Kidney epithelial cell (primary cell): ENCODE results near the gene GDF2. TPM values are rescaled to one million over a fixed set of nuclear protein-coding genes. Genes with fewer than 3 reads are reported as not detected.
A peak's percentile ranks its signal among the peaks of the same experiment; 100 is the strongest.

Experiments
- DNase-seq: peaks from one replicate; pipeline ENCODE4 v3.0.0-alpha.2; 2010; ENCODE audit warnings: low read depth
- H3K27me3 ChIP-seq: 2 replicates; pipeline ENCODE4 v1.6.0; 2011; ENCODE audit warnings: low read length; ENCODE audit not compliant: control insufficient read depth, insufficient read depth
- H3K36me3 ChIP-seq: 2 replicates; pipeline ENCODE4 v1.5.1; 2011; ENCODE audit warnings: low read length; ENCODE audit not compliant: control insufficient read depth, insufficient read depth
- H3K4me3 ChIP-seq: 2 replicates; pipeline ENCODE4 v1.5.1; 2011; ENCODE audit warnings: low read depth, mild to moderate bottlenecking, control low read depth, low read length
- total RNA-seq: library from RNA; depleted of rRNA; stranded (reverse); fragments of >200 nt; gene quantifications from 2 replicates; pipeline ENCODE4 v1.2.3, GENCODE V29; 2015
- TF ChIP-seq, protein P1 (sequence below): IDR thresholded peaks from 2 replicates; pipeline ENCODE4 v1.5.1; 2011; ENCODE audit warnings: mild to moderate bottlenecking, moderate library complexity, low read length, control low read depth, inconsistent platforms; ENCODE audit not compliant: insufficient read depth, poor library complexity, severe bottlenecking

The GDF2 gene
- total RNA-seq, 1 donor from 2014 or later: not detected

DNA sequence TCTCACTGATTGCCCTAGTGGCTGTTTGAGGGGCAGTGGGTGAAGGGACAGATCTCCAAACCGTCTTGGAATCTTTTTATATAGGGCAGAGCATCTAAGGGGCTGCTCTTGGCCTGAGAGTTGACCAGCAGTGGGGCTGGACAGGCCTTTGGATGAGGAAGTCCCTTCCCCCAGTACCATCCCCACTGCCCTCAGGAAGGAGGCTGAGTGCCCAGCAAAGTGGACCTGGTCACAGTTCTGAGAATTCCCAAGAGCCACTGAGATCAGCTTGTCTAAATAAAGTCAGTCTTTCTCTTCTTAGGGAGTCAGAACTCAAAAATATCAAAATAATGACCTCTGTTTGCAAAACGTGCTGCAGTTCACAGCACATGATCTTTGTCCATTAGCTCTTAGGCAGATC, 16.7 kb upstream of the GDF2 start:
- peaks cover 32% of the 10 kb centered on the region for H3K27me3 ChIP-seq
- TF ChIP-seq, protein P1, sequence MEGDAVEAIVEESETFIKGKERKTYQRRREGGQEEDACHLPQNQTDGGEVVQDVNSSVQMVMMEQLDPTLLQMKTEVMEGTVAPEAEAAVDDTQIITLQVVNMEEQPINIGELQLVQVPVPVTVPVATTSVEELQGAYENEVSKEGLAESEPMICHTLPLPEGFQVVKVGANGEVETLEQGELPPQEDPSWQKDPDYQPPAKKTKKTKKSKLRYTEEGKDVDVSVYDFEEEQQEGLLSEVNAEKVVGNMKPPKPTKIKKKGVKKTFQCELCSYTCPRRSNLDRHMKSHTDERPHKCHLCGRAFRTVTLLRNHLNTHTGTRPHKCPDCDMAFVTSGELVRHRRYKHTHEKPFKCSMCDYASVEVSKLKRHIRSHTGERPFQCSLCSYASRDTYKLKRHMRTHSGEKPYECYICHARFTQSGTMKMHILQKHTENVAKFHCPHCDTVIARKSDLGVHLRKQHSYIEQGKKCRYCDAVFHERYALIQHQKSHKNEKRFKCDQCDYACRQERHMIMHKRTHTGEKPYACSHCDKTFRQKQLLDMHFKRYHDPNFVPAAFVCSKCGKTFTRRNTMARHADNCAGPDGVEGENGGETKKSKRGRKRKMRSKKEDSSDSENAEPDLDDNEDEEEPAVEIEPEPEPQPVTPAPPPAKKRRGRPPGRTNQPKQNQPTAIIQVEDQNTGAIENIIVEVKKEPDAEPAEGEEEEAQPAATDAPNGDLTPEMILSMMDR: no peak
- no peak for DNase-seq
- no peak overlapping the region for H3K4me3 ChIP-seq
- no peaks in the 10 kb centered on the region for H3K36me3 ChIP-seq

DNA sequence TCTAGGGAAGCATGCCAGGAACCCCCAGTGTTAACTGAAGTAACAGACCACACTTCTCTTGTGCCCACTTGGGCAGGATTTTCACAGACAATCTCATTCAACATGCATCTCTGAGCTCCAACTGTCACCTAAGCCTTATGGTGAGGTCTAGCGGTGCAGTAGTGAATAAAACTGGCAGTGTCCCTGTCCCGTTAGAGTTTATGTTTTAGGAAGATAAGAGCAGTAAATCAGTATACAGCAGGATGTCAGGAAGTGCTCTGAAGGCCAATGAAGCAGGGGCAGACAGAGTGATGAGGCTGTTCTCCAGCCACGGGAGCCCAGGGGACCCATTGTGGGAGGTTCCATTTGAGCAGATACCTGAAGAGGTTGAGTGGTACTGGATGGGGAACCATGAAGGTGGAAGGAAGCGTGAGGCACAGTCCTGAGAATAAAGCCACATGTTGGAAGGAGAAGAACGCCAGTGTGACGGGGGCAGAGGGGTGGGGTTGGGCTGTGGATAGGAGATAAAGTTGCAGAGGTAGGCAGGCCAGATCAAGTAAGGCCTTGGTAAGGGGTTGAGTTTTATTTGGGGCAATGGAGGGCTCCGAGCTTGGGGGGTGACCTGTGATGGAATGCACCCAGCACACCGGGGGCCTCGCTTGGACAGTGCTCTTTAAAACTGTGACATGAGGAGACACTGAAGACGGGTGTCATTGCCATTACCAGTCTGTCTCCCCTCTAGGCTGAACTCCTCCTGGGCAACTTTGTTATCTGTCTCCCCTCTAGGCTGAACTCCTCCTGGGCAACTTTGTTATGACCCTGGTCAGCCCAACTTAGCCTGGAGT, 15.7 kb upstream of the GDF2 start:
- TF ChIP-seq, protein P1: no peak
- H3K27me3 ChIP-seq: peaks cover 28% of the 10 kb centered on the region
- DNase-seq: no peak
- H3K36me3 ChIP-seq: no peaks in the 10 kb centered on the region
- no peak overlapping the region for H3K4me3 ChIP-seq

DNA sequence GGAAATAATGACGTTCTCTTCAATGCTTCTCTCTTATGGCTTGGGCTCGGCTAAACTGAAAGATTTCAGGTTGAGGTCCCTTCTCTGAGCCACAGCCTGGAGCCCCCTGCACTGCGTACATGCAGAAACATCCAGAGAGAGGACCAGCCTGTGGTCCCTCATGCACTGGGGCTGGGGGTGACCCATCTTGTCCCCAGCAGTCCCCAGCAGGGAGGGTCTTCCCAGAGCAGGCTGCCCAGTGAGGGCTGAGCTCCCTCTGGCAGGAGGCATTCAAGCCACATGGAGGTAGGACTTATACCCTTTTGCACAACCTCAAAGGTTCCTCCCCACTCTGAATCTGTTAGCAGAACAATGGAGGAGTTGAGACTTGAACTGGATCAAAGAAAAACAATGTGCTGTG, 14.9 kb upstream of the GDF2 start:
- no peaks in the 10 kb centered on the region for H3K36me3 ChIP-seq
- no peak for DNase-seq
- TF ChIP-seq, protein P1: no peak
- no peak overlapping the region for H3K4me3 ChIP-seq
- peaks cover 20% of the 10 kb centered on the region for H3K27me3 ChIP-seq

DNA sequence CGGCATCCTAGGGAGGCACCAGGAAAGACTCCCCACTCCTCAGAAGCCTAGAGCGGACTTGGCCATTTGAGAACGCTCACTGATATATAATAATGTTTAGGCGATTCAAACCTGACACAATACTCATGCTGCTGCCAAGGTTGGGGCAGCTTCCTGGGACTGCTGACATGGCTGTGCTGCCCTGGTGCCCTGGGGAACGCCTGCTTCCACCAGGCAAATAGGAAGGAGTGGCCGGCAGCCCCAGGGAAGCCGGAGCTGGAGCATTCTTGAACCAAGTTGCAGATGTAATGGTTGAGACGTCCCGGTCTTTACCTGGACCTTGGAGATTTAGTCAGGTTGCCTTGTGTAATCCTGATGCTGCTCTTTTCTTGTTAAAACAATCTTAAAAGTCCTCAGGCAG, 13.5 kb upstream of the GDF2 start:
- TF ChIP-seq, protein P1: no peak
- no peak for DNase-seq
- H3K36me3 ChIP-seq: no peaks in the 10 kb centered on the region
- peaks cover 15% of the 10 kb centered on the region for H3K27me3 ChIP-seq
- no peak overlapping the region for H3K4me3 ChIP-seq

DNA sequence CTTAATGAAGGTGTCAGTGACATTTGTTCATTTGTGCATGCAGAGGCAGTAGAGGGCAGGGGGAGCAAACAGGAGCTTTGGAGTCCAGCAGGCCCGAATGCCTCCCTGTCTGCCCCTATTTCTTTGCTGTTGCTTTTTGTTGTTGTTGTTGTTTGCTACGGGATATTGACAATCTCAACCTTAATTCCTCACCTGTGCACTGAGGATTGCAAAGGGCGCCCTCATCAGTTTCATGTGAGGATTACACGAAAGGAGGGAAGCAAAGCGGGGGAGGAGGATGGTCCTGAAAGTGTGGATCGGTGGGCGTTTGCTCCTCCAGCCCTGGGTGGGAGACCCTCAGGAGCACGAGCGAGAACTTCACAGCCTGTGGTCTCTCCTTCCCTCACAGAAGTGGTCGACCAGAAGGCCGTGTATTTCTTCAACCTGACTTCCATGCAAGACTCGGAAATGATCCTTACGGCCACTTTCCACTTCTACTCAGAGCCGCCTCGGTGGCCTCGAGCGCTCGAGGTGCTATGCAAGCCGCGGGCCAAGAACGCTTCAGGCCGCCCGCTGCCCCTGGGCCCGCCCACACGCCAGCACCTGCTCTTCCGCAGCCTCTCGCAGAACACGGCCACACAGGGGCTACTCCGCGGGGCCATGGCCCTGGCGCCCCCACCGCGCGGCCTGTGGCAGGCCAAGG, 12.7 kb upstream of the GDF2 start:
- TF ChIP-seq, protein P1: peak; percentile 12
- no peaks in the 10 kb centered on the region for H3K36me3 ChIP-seq
- no peak for DNase-seq
- H3K4me3 ChIP-seq: no peak overlapping the region
- peaks cover 15% of the 10 kb centered on the region for H3K27me3 ChIP-seq
